GM08714 (cell line): ENCODE results near the gene NFIC.

ENCODE experiments used
- H3K4me3 ChIP-seq: fragments of 200-500 bp; sonication (Bioruptor generic); 2 replicates; pipeline ENCODE4 v1.5.1; 2014; ENCODE audit warnings: mild to moderate bottlenecking, low read length, inconsistent platforms
- ZNF274 ChIP-seq: IDR thresholded peaks from 2 replicates; pipeline ENCODE4 v1.6.1; 2012; ENCODE audit warnings: mild to moderate bottlenecking, low read depth, low read length

The NFIC gene

DNA sequence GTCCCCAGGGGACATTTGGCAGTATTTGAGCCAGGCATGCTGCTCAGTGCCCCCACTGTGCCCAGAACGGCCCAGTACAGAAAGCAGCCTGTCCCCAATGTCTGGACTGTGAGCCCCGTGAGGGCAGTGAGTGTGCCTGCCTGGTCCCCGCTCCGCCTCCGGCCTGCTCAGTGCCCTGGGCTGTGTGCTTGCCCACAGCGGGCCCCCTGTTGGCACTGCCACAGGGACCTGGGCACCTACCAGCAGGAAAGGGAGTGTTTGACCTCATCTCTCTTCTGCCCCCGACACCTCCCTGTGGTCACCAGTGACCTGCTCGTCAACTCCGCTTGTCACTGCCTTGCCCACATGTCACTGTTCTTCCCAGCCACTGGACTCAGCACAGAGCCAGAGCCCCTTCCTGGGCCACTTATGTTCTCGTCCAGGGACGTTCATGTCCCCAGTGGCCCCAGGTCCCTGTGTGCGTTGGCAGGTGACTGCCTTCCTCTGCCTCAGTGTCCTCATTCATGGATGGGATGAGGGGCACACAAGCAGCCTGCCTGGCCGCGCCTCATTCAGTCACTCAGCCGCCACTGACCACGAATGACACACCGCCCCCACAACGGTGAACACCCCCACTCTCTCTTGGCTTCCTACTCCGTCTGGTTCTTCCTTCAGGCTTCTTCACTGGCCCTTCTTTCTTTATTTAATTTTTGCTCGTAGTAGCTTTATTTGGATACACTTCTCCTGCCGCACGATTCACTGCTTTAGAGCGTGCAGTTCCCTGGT lies 142.6 kb downstream of the NFIC start:
- no peak overlapping the region for H3K4me3 ChIP-seq
- TF ChIP-seq ZNF274 = no peak

DNA sequence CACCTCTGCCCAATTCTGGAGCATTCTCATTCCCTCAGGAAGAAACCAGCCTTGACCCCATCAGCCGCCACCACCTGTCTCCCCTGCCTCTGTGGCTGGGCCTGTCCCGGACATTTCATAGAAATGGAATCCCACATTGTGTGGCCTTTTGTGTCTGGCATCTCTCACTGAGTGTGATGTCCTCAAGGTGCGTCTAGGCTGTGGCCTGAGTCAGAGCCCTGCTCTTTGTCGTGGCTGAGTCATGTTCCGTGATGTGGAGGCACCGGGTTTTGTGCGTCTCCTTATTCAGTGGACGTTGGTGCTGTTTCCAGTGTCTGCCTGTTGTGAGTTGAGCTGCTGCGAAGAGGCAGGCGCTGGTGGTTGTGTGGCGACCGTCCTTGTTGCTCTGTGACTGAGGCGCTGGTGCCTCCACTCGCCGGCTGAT lies 143.2 kb downstream of the NFIC start:
- TF ChIP-seq ZNF274 = no peak
- H3K4me3 ChIP-seq = no peak overlapping the region

DNA sequence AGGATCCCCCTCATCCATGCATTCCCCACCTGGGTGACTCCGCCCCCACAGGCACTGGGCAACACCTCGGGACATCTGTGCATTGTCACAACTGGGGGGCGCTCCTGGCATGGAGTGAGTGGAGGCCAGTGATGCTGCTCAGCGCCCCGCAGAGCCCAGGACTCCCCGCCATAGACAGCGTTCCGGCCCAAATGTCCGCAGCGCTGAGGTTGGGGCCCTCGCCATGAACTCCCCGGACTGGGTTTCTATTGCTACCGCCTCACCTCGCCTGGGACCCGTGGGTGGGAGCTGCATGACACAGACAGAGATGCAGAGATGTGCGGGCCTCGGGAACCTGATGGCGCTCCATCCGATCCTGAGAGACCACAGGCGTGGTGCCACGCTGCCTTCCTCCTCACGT lies 144.3 kb downstream of the NFIC start:
- H3K4me3 ChIP-seq = no peak overlapping the region
- TF ChIP-seq ZNF274 = no peak

DNA sequence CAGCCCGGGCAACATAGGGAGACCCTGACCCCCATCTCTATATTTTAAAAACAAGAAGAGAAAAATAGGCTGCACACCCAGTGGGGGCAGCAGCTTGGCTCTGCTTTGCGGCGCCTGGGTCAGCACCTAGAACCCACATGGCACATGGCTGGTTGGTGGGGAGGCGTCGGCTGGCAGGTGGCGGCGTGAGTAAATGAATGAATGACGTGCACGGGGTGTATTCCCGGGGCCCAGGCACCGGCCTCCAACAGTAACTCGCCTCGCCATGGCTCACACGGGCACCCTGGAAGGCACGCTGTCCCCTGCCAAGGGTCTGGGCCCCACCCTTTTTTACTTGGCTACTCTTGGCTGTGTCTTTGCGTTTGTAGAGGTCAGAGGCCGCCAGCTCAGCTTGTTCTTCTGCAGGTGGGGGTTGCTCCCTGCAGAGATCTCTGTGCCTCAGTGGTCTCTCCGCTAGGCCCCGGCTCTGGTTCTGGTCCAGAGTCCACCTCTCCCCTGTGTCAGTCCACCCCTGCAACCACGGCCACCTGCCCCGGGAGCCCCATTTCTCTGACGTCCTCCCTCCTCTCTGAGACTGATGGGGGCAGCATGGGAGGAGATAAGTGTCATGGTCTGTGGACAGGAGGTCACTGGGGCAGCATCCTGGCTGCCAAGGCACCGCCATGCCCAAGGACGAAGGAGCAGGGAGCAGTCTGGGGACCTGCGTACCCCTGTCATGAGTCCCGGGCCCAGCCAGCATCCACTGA lies 145.3 kb downstream of the NFIC start:
- no peak for TF ChIP-seq ZNF274
- H3K4me3 ChIP-seq = no peak overlapping the region

DNA sequence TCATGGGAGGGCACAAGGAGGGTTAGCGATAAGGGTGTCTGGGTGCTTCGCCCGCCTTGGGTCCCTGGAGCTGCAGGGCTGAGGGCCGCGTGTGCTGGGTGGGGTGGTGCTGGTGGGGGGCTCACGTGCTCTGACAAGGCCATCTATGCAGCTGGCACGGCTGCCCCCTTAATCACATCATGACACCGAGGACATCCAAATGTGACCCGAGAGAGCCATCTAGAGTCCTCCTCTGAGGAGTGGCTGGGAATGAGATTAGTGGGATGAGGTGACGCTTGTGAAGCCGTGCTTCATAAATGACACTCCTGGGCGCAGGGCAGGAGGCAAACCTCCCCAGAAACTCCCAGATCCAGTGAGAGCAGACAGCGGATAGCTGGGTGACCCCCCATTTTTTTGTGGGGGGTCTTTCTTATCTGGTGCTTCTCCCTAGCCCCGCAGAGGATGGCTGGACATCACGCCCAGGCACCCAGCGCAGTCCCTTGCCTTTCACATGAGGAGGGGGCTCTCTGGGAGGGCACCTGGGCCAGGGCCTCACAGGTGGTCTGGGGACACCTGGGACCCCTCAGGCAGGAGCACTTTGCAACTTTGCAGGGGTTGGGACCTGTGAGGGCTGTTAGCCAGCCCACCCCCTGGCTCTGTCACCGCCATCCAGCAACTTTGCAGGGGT lies 146.3 kb downstream of the NFIC start:
- no peak overlapping the region for H3K4me3 ChIP-seq
- no peak for TF ChIP-seq ZNF274

DNA sequence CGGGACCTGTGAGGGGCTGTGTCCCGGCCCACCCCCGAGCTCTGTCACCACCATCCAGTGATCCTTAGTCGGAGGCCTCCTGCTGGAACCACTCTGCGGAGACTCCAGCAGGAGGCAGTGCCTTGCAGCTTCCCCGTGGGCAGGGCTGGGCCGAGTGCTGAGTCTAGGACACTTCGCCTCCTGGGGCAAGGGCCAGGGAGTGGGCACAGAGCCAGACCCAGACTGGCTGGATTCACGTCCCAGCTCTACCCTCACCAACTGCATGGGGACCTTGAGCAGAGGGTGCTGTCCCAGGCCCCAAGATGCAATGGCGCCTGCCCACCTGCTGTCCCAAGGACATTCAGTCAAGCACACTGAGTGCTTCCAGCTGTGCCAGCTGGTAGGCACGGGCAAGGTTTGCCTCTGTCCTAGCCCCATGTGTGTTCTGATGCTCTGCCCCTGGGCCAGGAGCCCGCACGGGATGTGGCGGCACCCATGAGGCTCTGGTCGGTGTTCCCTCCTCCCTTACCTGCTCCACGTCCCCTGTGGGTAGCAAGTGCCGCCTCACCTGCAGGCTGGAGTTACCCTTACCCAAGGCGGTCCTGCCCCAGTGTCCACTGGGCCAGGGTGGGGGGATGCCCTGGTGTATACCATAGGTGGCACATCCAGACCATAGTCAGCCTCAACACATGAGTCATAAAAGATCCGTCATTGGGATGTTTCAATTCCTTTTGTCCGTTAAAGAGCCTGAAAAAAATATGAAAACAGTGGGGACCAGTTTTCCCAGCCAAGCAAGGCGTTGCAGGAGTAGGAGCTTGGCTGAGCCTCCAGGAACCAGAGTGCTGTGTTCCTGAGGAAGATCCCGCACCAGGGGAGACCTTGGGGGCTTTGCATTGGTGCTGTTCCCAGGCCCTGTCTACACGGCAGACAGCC lies 147.1 kb downstream of the NFIC start:
- TF ChIP-seq ZNF274 = no peak
- H3K4me3 ChIP-seq = no peak overlapping the region

DNA sequence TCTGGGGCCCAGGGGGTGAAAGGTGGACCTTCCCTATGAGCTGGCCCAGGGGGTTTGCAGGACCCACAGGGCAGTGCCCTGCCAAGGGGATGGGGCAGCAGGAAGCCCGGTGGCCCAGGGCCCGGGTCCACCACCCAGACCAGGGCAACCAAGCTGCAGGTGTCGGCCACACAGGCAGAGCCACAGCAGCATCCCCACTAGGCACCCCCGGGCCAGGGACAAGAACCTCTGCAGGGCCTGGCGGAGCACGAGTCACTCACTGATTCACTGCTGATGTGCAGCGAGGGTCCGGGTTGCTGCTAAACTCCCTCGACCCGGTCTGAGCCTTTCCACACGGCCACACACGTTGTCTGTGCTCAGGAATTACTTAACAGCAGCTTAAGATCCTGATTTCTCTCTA lies 148.5 kb downstream of the NFIC start:
- H3K4me3 ChIP-seq = no peak overlapping the region
- TF ChIP-seq ZNF274 = no peak

DNA sequence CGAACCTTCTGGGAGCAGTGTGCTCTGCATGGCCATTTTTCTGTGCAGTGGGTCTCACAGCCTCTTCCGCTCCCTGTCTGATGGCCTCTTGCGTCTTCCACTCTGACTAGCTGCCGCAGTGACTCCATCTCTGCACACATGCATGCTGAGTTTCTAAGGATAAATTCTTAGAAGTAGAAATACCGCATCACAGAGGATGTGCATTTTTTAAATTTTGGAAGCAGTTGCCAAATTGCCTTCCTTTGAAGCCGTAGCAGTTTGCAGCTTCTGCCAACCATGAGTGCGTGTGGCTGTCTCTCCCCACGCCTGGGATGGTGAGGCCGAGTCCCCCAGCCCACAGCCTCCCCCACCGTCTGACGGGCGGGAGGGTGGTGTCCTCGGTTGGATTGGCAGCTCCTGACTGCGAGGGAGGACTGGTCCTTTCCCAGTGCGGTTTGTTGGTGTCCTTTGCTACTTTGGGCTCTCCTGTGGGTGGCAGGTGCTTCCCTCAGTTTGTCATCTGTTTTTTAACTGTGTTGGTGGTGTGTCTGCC lies 149.6 kb downstream of the NFIC start:
- TF ChIP-seq ZNF274 = no peak
- no peak overlapping the region for H3K4me3 ChIP-seq

DNA sequence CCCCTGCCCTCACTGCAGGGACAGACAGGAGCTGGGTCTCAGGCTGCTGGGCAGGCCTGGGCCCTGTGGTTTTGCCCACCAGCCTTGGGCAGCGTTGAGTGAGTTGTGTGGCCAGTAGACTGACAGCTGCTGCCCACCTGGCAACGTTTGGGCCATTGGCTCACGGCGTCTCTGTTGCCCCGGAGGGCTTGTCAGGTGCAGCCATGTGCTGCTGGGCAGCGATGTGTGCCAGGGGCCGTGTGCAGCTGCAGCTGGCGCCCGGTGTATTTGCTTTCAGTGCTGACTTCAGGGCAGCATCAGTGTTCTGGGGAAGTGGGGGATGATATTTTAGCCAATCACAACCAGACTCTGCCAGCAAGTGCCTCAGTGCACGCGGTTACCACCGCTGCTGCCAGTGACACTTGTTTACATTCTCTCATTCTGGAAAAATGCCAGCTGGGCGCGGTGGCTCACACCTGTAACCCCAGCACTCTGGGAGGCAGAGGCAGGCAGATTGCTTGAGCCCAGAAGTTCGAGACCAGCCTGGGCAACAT lies 150.4 kb downstream of the NFIC start:
- no peak overlapping the region for H3K4me3 ChIP-seq

DNA sequence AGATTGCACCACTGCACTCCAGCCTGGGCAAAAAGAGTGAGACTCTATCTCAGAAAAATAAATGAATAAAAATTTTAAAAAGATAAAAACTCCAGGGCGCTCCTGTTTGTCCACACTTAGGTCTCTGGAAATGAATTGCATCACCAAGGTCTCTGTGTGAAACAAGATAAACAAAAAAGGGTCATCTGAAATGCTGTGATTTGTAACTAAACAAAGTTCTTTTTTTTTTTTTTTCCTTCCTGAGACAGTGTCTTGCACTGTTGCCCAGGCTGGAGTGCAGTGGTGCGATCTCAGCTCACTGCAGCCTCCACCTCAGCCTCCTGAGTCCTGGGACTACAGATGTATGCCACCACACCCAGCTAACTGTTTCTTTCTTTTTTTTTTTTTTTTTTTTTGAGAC lies 151.3 kb downstream of the NFIC start:
- H3K4me3 ChIP-seq = no peak overlapping the region
- TF ChIP-seq ZNF274 = no peak

More for the DNA sequence above, 150.4 kb downstream of the NFIC start:
- no peak for TF ChIP-seq ZNF274

DNA sequence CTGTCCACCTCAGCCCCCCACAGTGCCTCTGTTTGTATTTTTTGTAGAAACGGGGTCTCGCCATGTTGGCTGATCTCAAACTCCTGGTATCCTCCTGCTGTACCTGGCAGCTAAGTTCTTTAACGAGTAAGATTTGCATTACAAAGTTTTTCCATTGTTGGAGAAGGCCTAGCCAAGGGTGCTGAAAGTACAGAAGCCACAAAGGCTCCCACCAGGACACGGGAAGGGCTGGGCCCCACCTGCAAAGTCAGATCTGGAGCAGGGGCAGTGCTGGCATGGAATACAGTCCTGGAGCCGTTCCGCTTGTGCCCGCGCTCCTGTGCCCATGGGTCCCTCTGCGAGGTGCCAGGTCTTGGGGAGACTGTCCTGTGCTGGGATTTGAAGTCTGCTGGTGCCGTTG lies 151.9 kb downstream of the NFIC start:
- H3K4me3 ChIP-seq = no peak overlapping the region
- no peak for TF ChIP-seq ZNF274

DNA sequence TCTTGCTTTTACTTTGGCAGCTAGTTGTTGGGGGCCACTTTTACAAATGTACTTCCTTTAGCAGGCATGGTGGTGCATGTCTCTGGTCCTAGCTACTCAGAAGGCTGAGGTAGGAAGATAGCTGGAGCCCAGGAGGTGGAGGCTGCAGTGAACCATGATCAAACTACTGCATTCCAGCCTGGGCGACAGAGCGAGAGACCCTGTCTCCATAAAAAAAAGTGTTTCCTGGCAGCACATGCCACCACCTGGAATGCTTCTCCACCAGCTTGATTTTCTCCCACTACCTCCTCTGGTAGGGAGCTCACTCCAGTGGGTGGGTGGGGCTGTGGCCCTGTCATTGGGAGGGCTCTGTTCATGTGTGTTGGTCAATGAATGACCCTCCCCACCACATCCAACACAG lies 152.3 kb downstream of the NFIC start:
- H3K4me3 ChIP-seq = no peak overlapping the region
- no peak for TF ChIP-seq ZNF274
